DND-41 (cell line): ENCODE data around the gene FAM236A.
"Not testable (repeated sequence)": the region's sequence is repeated elsewhere in the genome, so short reads cannot be mapped to it uniquely, and the experiment has no call there.

Experiments used
- CTCF ChIP-seq: IDR thresholded peaks from 2 replicates; pipeline ENCODE4 v1.5.1; 2012; ENCODE audit warnings: borderline replicate concordance, low read length, moderate library complexity, mild to moderate bottlenecking; ENCODE audit not compliant: poor library complexity, severe bottlenecking; ENCODE audit errors: extremely low read depth
- EZH2 ChIP-seq: IDR thresholded peaks from 3 replicates; pipeline ENCODE4 v1.6.1; 2012; ENCODE audit warnings: borderline replicate concordance, low read depth, mild to moderate bottlenecking, moderate library complexity, low read length, inconsistent platforms; ENCODE audit not compliant: severe bottlenecking

GRCh38 chrX:72980894-72981469 is 43.0 kb downstream of the FAM236A start:
- TF ChIP-seq CTCF, EZH2: not testable (repeated sequence)
